A549 (cell line): Measurements from ENCODE around the gene ATP1A2. TPM values are rescaled to one million over a fixed set of nuclear protein-coding genes. Genes with fewer than 3 reads are reported as not detected.

Experiments
- ATAC-seq, 2 experiments: fragments of 200-7000 bp in 1 of 2; fragments of >200 bp in 1 of 2; cut with Nextera tagmentation in 1 of 2; cut with Tn5 transposase in 1 of 2; 3 replicates each; pipeline versions ENCODE4 v1.8.0 to v1.9.1; 2018 to 2020; ENCODE audit warnings: mild to moderate bottlenecking in 1 of 2, moderate library complexity in 1 of 2
- CTCF ChIA-PET: fragments of 300-600 bp; sonication (Branson Sonifier 250); formaldehyde crosslinking; extraction: SDS; loops from one replicate; lab custom pipeline; 2021; ENCODE audit warnings: antibody characterized with exemption, inconsistent platforms; lab: Yijun Ruan, JAX
- POLR2A ChIA-PET: fragments of 350-600 bp; formaldehyde crosslinking; extraction: SDS; loops from one replicate; lab custom pipeline; 2021; ENCODE audit warnings: antibody characterized with exemption, inconsistent platforms; lab: Yijun Ruan, JAX
- DNase-seq, 2 experiments: peaks; one replicate each; pipeline versions ENCODE4 v3.0.0 to v3.0.0-alpha.2; 2011 to 2016; ENCODE audit warnings: low read depth in 1 of 2, low spot score in 1 of 2
- FAIRE-seq: peaks from 2 replicates; lab custom pipeline; 2011; peaks lifted over from hg19 to GRCh38; lab: Jason Lieb, UNC
- H3K27ac ChIP-seq, 2 experiments: fragments of >200 bp; sonication (Bioruptor Twin); formaldehyde crosslinking; 3 replicates each; pipeline ENCODE4 v1.5.1; 2016 to 2017
- H3K4me1 ChIP-seq: fragments of >200 bp; sonication (Bioruptor Twin); formaldehyde crosslinking; 3 replicates; pipeline ENCODE4 v1.6.1; 2016
- H3K4me2 ChIP-seq: fragments of >200 bp; sonication (Bioruptor Twin); formaldehyde crosslinking; 3 replicates; pipeline ENCODE4 v1.6.1; 2016
- H3K4me3 ChIP-seq: fragments of >200 bp; sonication (Bioruptor Twin); formaldehyde crosslinking; 3 replicates; pipeline ENCODE4 v1.5.1; 2016
- H3K9me3 ChIP-seq: fragments of >200 bp; sonication (Bioruptor Twin); formaldehyde crosslinking; 3 replicates; pipeline ENCODE4 v1.6.1; 2016
- BCL3 ChIP-seq: fragments of >200 bp; sonication (Bioruptor Twin); formaldehyde crosslinking; IDR thresholded peaks from 3 replicates; pipeline ENCODE4 v1.6.1; 2016
- CBX2 ChIP-seq: fragments of 200-600 bp; sonication (generic); IDR thresholded peaks from 2 replicates; pipeline ENCODE4 v1.6.1; 2016; ENCODE audit warnings: low read depth, mild to moderate bottlenecking, borderline replicate concordance
- CBX8 ChIP-seq: fragments of 200-600 bp; sonication (generic); IDR thresholded peaks from 2 replicates; pipeline ENCODE4 v1.6.1; 2016
- CEBPB ChIP-seq, 2 experiments: fragments of >200 bp in 1 of 2; sonication (Bioruptor Twin) in 1 of 2; formaldehyde crosslinking in 1 of 2; IDR thresholded peaks; 2 replicates each; pipeline ENCODE4 v1.6.1; 2012 to 2016
- CHD2 ChIP-seq: fragments of 150-350 bp; IDR thresholded peaks from 2 replicates; pipeline ENCODE4 v1.6.1; 2014; ENCODE audit warnings: low read length; ENCODE audit not compliant: partially characterized antibody
- E2F6 ChIP-seq: IDR thresholded peaks from 2 replicates; pipeline ENCODE4 v1.6.1; 2012; ENCODE audit warnings: low read depth, borderline replicate concordance
- ELK1 ChIP-seq: fragments of 150-350 bp; IDR thresholded peaks from 2 replicates; pipeline ENCODE4 v1.6.1; 2014; ENCODE audit warnings: low read depth, mild to moderate bottlenecking, low read length
- ESRRA ChIP-seq: fragments of 150-350 bp; IDR thresholded peaks from 2 replicates; pipeline ENCODE4 v1.6.1; 2014; ENCODE audit warnings: mild to moderate bottlenecking, low read length, borderline replicate concordance
- FOXS1 ChIP-seq: fragments of 250-450 bp; sonication (Bioruptor Pico); IDR thresholded peaks from 2 replicates; pipeline ENCODE4 v1.5.0; 2020; ENCODE audit warnings: mild to moderate bottlenecking, moderate library complexity
- HES2 ChIP-seq: fragments of >200 bp; sonication (Bioruptor Twin); formaldehyde crosslinking; IDR thresholded peaks from 2 replicates; pipeline ENCODE4 v1.6.1; 2016
- HOXB13 ChIP-seq: fragments of 250-450 bp; sonication (Bioruptor Pico); IDR thresholded peaks from 2 replicates; pipeline ENCODE4 v1.5.0; 2020; ENCODE audit warnings: low read depth, mild to moderate bottlenecking, moderate library complexity
- HOXB5 ChIP-seq: fragments of 250-450 bp; sonication (Bioruptor Pico); IDR thresholded peaks from 2 replicates; pipeline ENCODE4 v1.5.0; 2020; ENCODE audit warnings: mild to moderate bottlenecking, moderate library complexity
- JUN ChIP-seq, 2 experiments: fragments of >200 bp; sonication (Bioruptor Twin); formaldehyde crosslinking; IDR thresholded peaks; 2 replicates in 1 of 2; 3 replicates in 1 of 2; pipeline ENCODE4 v1.6.1; 2016 to 2017
- KDM1A ChIP-seq: fragments of 200-600 bp; sonication (generic); IDR thresholded peaks from 2 replicates; pipeline ENCODE4 v1.6.1; 2016; ENCODE audit warnings: low read depth, mild to moderate bottlenecking
- KDM5A ChIP-seq: fragments of 200-600 bp; sonication (generic); IDR thresholded peaks from 2 replicates; pipeline ENCODE4 v1.6.1; 2016; ENCODE audit warnings: antibody characterized with exemption, mild to moderate bottlenecking
- MAZ ChIP-seq: fragments of 150-350 bp; IDR thresholded peaks from 2 replicates; pipeline ENCODE4 v1.6.1; 2014; ENCODE audit warnings: antibody characterized with exemption, low read depth, low read length, borderline replicate concordance
- PHF8 ChIP-seq: fragments of 200-600 bp; sonication (generic); IDR thresholded peaks from 2 replicates; pipeline ENCODE4 v1.6.1; 2016; ENCODE audit warnings: low read depth, mild to moderate bottlenecking, antibody characterized with exemption, moderate library complexity, borderline replicate concordance
- RAD21 ChIP-seq, 2 experiments: fragments of >200 bp in 1 of 2; sonication (Bioruptor Twin) in 1 of 2; formaldehyde crosslinking in 1 of 2; IDR thresholded peaks in 1 of 2; conservative IDR thresholded peaks in 1 of 2; 2 replicates in 1 of 2; 3 replicates in 1 of 2; pipeline ENCODE4 v1.6.1; 2012 to 2018; ENCODE audit warnings: inconsistent platforms in 1 of 2
- RCOR1 ChIP-seq: fragments of 150-350 bp; IDR thresholded peaks from 2 replicates; pipeline ENCODE4 v1.6.1; 2014; ENCODE audit warnings: antibody characterized with exemption, low read length, low read depth
- RFX5 ChIP-seq: fragments of 450-650 bp; IDR thresholded peaks from 2 replicates; pipeline ENCODE4 v1.7.1; 2014; ENCODE audit warnings: antibody characterized with exemption, mild to moderate bottlenecking, moderate library complexity
- RNF2 ChIP-seq: fragments of 200-600 bp; sonication (generic); IDR thresholded peaks from 2 replicates; pipeline ENCODE4 v1.6.1; 2016; ENCODE audit warnings: low read depth, mild to moderate bottlenecking, antibody characterized with exemption, moderate library complexity, borderline replicate concordance
- TFCP2L1 ChIP-seq: fragments of 250-450 bp; sonication (Bioruptor Pico); IDR thresholded peaks from 2 replicates; pipeline ENCODE4 v1.5.0; 2021; ENCODE audit warnings: mild to moderate bottlenecking
- WGBS: methylation state at CpG from one replicate; pipeline ENCODE4 v1.1.6; 2017; ENCODE audit errors: missing lambda C conversion rate; 5-methylcytosine and 5-hydroxymethylcytosine counted together
- polyA plus RNA-seq, 4 experiments: library from polyadenylated mRNA; depleted of rRNA in 3 of 4; stranded (reverse); fragments of >200 nt; fragmentation: RNase III in 1 of 4; extraction: RNeasy Plus Mini Kit Qiagen cat#74134 plus additional on column Dnase treatment in 1 of 4; gene quantifications; 2 replicates in 3 of 4; 3 replicates in 1 of 4; pipeline ENCODE4 v1.2.3, GENCODE V29; 2011 to 2017
- TF ChIP-seq, protein P1 (sequence below): IDR thresholded peaks from 2 replicates; pipeline ENCODE4 v1.6.1; 2012

Gene ATP1A2
- polyA plus RNA-seq, 2 of the 4 experiments (the other 2 are of a cell fraction), result 0.09 TPM; not detected in 1

DNA sequence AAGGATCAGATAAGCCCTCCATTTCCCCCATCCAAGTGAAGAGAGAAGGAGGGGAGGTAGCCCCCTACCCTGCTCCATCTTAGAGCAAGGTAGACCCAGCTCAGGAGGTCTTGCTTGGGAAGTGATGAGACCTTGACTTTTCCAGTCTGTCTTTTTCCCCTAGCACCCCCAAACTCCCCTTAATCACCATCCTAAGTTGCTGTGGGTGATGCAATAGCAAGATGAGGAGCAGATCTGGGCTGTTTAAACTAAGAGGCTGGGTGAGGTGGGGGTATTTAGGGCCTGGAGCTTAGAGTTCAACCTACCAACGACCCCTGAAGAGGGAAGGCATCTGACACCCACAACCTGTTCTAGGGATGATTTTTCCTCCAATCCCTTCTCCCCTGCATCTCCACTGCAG, 1.7 kb downstream of the ATP1A2 start:
- 8% methylated on average over 1 of the region's 1 CpG for WGBS
- CTCF ChIA-PET, result interaction anchor here (0.9 to 23.7 kb wide), 9 partner anchors 12 to 176 kb away, joined by 3 to 222 read pairs (median 3); no protein-coding TSS in a partner anchor
- peaks cover 22% of the 10 kb centered on the region for H3K4me1 ChIP-seq
- peak overlapping the region; percentile 61 to 78; a peak in 5 of 6 replicates for H3K27ac ChIP-seq
- H3K4me2 ChIP-seq, result peak overlapping the region; percentile 37
- POLR2A ChIA-PET, result no interaction called here
- DNase-seq, result no peak
- H3K4me3 ChIP-seq, result no peak overlapping the region
- TF ChIP-seq CEBPB (IDR thresholded peaks at IDR 0.05) (0 out of 4 replicates have a peak, but pooled peaks of 1 of the 2 experiments have one; percentile 12), HES2 (no peak), CBX2 (no peak), KDM5A (no peak), CHD2 (no peak)
- FAIRE-seq, result no peak
- H3K9me3 ChIP-seq, result no peaks in the 10 kb centered on the region
- ATAC-seq, result no peak

DNA sequence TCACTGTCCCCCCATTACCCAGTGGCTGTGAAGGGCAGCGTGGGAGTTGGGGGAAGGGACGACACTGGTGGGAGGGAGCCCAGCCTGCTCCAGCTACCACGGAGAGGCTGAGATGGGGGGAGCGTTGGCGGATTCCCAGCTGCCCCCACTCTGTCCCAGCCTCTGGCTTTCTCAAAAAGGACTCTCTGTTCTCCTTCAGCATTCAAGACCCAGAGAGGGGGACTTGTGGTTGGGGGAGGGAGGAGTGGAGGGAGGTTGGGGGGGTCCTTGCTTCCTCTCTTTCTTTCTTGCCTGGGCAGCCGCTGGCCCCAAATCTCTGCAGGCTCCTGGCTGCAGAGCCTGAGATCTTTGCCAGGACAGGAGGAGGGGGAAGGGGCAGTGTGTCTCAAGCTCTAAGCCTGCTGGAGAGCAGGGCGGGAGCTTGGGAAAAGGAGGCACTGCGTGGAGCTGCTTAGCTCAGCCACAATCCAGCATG, 2.2 kb downstream of the ATP1A2 start:
- WGBS, result 49% methylated on average over 7 of the region's 8 CpGs
- Histone ChIP-seq H3K4me1 (peaks cover 22% of the 10 kb centered on the region), H3K9me3 (no peaks in the 10 kb centered on the region), H3K4me2 (peak overlapping the region; percentile 37; the same call in 2 of the 3 replicates), H3K27ac (peak overlapping the region; percentile 61 to 78; a peak in 5 of 6 replicates), H3K4me3 (no peak overlapping the region)
- CTCF ChIA-PET, result interaction anchor here (1.2 to 23.7 kb wide), 8 partner anchors 12 to 175 kb away, joined by 3 to 222 read pairs (median 3); no protein-coding TSS in a partner anchor
- no peak for FAIRE-seq
- no peak for DNase-seq
- ATAC-seq, result 0 out of 6 replicates have a peak, but pooled peaks of 1 of the 2 experiments have one; percentile 41
- POLR2A ChIA-PET, result no interaction called here
- TF ChIP-seq HOXB5 (CRISPR knock-in tag), result no peak
- TF ChIP-seq RCOR1, result no peak
- TF ChIP-seq E2F6, result no peak
- TF ChIP-seq RFX5, result no peak
- no peak for TF ChIP-seq TFCP2L1 (CRISPR knock-in tag)
- TF ChIP-seq MAZ, result no peak
- no peak for TF ChIP-seq HOXB13 (CRISPR knock-in tag)
- no peak for TF ChIP-seq RNF2
- no peak for TF ChIP-seq ESRRA
- no peak for TF ChIP-seq KDM1A
- TF ChIP-seq ELK1, result no peak
- TF ChIP-seq JUN (IDR thresholded peaks at IDR 0.05), result no peak
- TF ChIP-seq RAD21 (conservative IDR thresholded peaks at IDR 0.05 in 1 of 2, IDR thresholded peaks at IDR 0.05 in 1 of 2), result no peak
- TF ChIP-seq KDM5A, result no peak
- TF ChIP-seq, all 56 proteins: peak for 0

DNA sequence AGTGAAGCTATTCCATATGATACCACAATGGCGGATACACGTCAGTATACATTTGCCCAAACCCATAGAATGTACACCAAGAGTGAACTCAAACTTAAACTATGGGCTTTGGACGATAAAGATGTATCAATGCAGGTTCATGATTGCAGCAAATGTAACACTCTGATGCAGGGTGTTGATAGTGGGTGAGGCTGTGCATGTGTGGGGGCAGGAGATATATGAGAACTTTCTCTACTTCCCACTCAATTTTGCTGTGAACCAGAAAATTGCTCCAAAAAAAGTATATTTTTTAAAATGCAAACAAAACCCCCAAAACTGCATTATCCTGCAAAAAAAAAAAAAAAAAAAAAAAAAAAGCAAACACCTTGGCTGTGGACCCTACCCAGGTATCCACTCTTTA, 3.4 kb downstream of the ATP1A2 start:
- POLR2A ChIA-PET, result no interaction called here
- FAIRE-seq (no peak), ATAC-seq (no peak)
- TF ChIP-seq, protein P1, sequence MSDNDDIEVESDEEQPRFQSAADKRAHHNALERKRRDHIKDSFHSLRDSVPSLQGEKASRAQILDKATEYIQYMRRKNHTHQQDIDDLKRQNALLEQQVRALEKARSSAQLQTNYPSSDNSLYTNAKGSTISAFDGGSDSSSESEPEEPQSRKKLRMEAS, result no peak
- TF ChIP-seq ELK1 (no peak), MAZ (no peak), FOXS1 (no peak), CBX8 (no peak), CBX2 (no peak), HOXB13 (CRISPR knock-in tag) (no peak), PHF8 (no peak), BCL3 (no peak)
- TF ChIP-seq, all 56 proteins: peak for 0
- Histone ChIP-seq H3K4me2 (no peak overlapping the region), H3K9me3 (no peaks in the 10 kb centered on the region), H3K4me1 (peaks cover 28% of the 10 kb centered on the region), H3K4me3 (no peak overlapping the region), H3K27ac (peak overlapping the region in 1 of 2 experiments; percentile 78; a peak in 3 of 6 replicates)
- no peak for DNase-seq
- WGBS, result 83% methylated on average over 3 of the region's 3 CpGs
- CTCF ChIA-PET, result interaction anchor here (1.3 to 23.7 kb wide), 3 partner anchors 13 to 173 kb away, joined by 3 to 222 read pairs (median 8); no protein-coding TSS in a partner anchor
